IPS-18a (cell line): ENCODE data around the gene APELA.
"Not testable (repeated sequence)": the region's sequence is repeated elsewhere in the genome, so short reads cannot be mapped to it uniquely, and the experiment has no call there.

ENCODE experiments used
- H3K27ac ChIP-seq: one replicate; pipeline ENCODE4 v1.5.1; 2013; ENCODE audit warnings: low read length
- H3K27me3 ChIP-seq: one replicate; pipeline ENCODE4 v1.6.1; 2013; ENCODE audit warnings: mild to moderate bottlenecking, low read length; ENCODE audit not compliant: control insufficient read depth, insufficient read depth
- H3K36me3 ChIP-seq: one replicate; pipeline ENCODE4 v1.6.1; 2013; ENCODE audit warnings: low read depth, low read length; ENCODE audit not compliant: control insufficient read depth
- H3K4me1 ChIP-seq: one replicate; pipeline ENCODE4 v1.6.1; 2013; ENCODE audit warnings: low read depth, low read length; ENCODE audit not compliant: control insufficient read depth
- H3K4me3 ChIP-seq: one replicate; pipeline ENCODE4 v1.5.1; 2013; ENCODE audit warnings: low read length
- H3K9ac ChIP-seq: one replicate; pipeline ENCODE4 v1.6.1; 2013; ENCODE audit warnings: mild to moderate bottlenecking, low read length, moderate library complexity
- H3K9me3 ChIP-seq: one replicate; pipeline ENCODE4 v1.6.1; 2013; ENCODE audit warnings: low read depth, low read length; ENCODE audit not compliant: control insufficient read depth

The APELA gene

DNA sequence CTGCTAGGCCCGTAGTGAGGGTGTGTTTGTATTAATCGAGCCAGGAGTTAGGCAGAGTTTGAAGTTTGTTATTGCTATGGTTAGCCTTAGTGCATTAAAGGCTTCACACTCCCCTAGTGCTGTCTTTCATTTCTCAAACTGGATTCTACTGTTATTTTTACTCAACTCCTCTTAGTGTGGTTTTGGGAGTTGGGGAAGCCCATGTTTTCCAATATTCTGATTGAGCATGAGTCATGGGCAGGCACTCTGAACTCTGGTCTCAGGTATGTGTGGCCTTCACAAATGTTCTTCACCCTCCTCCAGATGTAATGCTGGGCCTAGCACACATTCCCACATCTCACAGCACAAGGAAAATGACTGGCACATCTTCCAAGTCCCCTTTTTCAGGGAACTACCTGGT is 50.1 kb downstream of the APELA start:
- not testable (repeated sequence) for H3K9me3 ChIP-seq, H3K4me1 ChIP-seq, H3K27ac ChIP-seq, H3K9ac ChIP-seq, H3K27me3 ChIP-seq, H3K36me3 ChIP-seq, H3K4me3 ChIP-seq

- no peaks in the 10 kb centered on the region for H3K9me3 ChIP-seq
- peaks cover 9% of the 10 kb centered on the region for H3K4me1 ChIP-seq
- no peaks in the 10 kb centered on the region for H3K36me3 ChIP-seq
- no peak overlapping the region for H3K27ac ChIP-seq
- H3K4me3 ChIP-seq: no peak overlapping the region
- no peak overlapping the region for H3K9ac ChIP-seq
- no peaks in the 10 kb centered on the region for H3K27me3 ChIP-seq
Observed at GRCh38 chr4:164930647-164931046, 53.7 kb downstream of the APELA start.

DNA sequence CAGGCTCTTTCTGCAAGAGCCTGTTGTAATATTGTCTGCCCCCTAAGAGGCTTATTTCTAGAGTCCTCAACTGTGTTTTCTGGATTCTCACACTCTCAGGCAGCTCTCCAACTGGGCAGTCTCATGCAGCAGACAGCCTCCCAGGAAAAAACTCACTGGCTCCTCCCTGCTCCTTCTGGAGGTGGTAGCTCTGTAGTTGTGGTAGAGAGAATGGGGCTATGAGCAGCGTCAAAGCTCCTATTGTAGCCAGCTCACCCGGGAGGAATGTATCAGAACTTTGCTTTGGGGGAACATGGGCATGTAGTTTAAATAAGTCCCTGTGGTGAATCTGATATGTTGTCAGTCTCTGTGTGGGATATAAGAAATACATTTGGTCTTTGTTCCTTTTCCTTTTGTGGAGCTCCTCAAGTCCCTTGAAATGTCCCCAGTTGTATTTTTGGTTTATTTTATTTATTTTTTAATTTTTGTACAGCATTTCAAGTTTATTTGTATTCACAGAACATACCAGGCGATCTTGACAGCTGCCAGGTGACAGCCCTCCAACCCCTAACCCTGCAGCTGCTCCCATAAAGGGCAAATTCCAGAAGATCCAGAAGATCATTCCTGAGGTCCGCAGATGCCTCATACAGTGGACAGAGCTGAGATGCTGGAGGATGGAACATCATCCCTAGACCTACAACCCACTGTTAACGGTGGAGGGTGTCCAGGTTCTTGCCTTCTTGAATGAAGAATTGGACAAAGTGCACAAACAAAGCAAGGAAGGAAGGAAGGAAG is 54.8 kb downstream of the APELA start:
- no peak overlapping the region for H3K9ac ChIP-seq
- H3K27me3 ChIP-seq: no peaks in the 10 kb centered on the region
- H3K9me3 ChIP-seq: no peaks in the 10 kb centered on the region
- no peak overlapping the region for H3K27ac ChIP-seq
- H3K36me3 ChIP-seq: no peaks in the 10 kb centered on the region
- H3K4me1 ChIP-seq: peaks cover 12% of the 10 kb centered on the region
- no peak overlapping the region for H3K4me3 ChIP-seq

DNA sequence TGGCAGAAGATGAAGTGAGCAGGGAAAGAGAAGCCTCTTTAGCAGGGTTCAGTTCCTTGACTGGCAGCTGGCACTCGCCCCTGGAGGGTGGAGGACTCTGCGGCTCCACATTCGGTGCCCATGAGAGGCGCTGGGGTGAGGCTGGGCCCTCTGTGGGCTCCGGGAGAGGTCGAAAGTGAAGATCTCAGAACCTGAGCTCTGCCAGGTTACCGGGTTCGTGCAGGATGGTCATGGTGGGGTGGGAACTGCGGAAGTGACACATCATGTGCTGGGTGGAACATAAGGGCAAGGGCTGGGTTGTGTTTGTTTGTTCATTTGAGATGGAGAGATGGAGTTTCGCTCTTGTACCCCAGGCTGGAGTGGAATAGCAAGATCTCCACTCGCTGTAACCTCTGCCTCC is 56.3 kb downstream of the APELA start:
- Histone ChIP-seq H3K36me3 (no peaks in the 10 kb centered on the region), H3K9ac (no peak overlapping the region), H3K27me3 (no peaks in the 10 kb centered on the region), H3K9me3 (no peaks in the 10 kb centered on the region), H3K27ac (no peak overlapping the region), H3K4me3 (no peak overlapping the region), H3K4me1 (peaks cover 20% of the 10 kb centered on the region)

GRCh38 chr4:164935363-164935762 is 58.4 kb downstream of the APELA start:
- Histone ChIP-seq H3K27me3 (no peaks in the 10 kb centered on the region), H3K4me3 (no peak overlapping the region), H3K4me1 (peaks cover 20% of the 10 kb centered on the region), H3K36me3 (no peaks in the 10 kb centered on the region), H3K27ac (no peak overlapping the region), H3K9ac (no peak overlapping the region), H3K9me3 (no peaks in the 10 kb centered on the region)

GRCh38 chr4:164935865-164936606 is 59.1 kb downstream of the APELA start:
- H3K27ac ChIP-seq, H3K4me3 ChIP-seq, H3K9ac ChIP-seq, H3K36me3 ChIP-seq, H3K9me3 ChIP-seq, H3K27me3 ChIP-seq: not testable (repeated sequence)
- peaks cover 20% of the 10 kb centered on the region for H3K4me1 ChIP-seq

- H3K9ac ChIP-seq: no peak overlapping the region
Observed at GRCh38 chr4:164937576-164938270, 60.7 kb downstream of the APELA start.

DNA sequence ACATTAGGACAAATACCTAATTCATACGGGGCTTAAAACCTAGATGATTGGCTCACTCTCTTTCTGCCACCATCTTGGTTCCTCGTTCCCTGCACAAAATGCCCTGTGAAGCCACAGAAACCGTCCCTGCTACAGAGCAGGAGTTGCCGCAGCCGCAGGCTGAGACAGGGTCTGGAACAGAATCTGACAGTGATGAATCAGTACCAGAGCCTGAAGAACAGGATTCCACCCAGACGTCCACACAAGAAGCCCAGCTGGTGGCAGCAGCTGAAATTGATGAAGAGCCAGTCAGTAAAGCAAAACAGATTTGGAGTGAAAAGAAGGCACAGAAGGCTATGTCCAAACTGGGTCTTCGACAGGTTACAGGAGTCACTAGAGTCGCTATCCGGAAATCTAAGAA is 66.2 kb downstream of the APELA start:
- Histone ChIP-seq H3K27ac (no peak overlapping the region), H3K4me3 (no peak overlapping the region), H3K4me1 (no peaks in the 10 kb centered on the region), H3K27me3 (no peaks in the 10 kb centered on the region), H3K9me3 (no peaks in the 10 kb centered on the region), H3K9ac (no peak overlapping the region), H3K36me3 (no peaks in the 10 kb centered on the region)

More at GRCh38 chr4:164937576-164938270, 60.7 kb downstream of the APELA start:
- no peaks in the 10 kb centered on the region for H3K36me3 ChIP-seq
- H3K4me1 ChIP-seq: peaks cover 14% of the 10 kb centered on the region
- H3K27ac ChIP-seq: no peak overlapping the region
- no peaks in the 10 kb centered on the region for H3K27me3 ChIP-seq
- no peak overlapping the region for H3K4me3 ChIP-seq
- H3K9me3 ChIP-seq: no peaks in the 10 kb centered on the region

DNA sequence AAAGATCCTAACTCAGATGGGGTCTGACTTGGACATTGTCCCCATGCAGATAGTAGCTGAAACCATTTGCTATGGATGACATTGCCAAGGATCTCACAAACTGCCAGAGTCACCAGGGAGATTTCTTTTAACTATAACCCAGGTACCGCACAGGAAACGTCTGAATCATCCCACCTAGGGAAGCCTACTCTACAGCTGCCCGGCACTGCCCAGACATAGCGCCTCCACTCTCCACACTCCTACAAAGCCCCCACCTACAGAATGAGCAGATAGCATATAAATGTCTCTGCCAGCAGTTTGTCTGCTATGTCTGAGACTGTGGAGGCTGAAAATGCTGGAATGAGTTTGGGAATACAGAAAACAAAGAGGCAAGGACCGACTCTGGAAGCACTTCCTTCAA is 68.2 kb downstream of the APELA start:
- Histone ChIP-seq H3K4me3 (no peak overlapping the region), H3K9me3 (no peaks in the 10 kb centered on the region), H3K36me3 (no peaks in the 10 kb centered on the region), H3K27ac (no peak overlapping the region), H3K27me3 (no peaks in the 10 kb centered on the region), H3K4me1 (no peaks in the 10 kb centered on the region), H3K9ac (no peak overlapping the region)

GRCh38 chr4:164946810-164947209 is 69.8 kb downstream of the APELA start:
- Histone ChIP-seq H3K9me3 (no peaks in the 10 kb centered on the region), H3K27ac (no peak overlapping the region), H3K4me1 (no peaks in the 10 kb centered on the region), H3K27me3 (no peaks in the 10 kb centered on the region), H3K36me3 (no peaks in the 10 kb centered on the region), H3K4me3 (no peak overlapping the region), H3K9ac (no peak overlapping the region)
